Activated T-helper 2 cell treated with anti-CD3 and anti-CD28 coated beads, Interferon-gamma antibody, Interleukin-2, Interleukin-4, amounts not matched to agents 10 μg/mL and 5 μg/mL and 100 μg/mL, durations not matched to agents 14 hours and 24 hours and 36 hours (primary cell): ENCODE data around the gene KCNJ16. TPM values are rescaled to one million over a fixed set of nuclear protein-coding genes. Genes with fewer than 3 reads are reported as not detected.

Source experiments
- DNase-seq: peaks from one replicate; pipeline ENCODE4 v3.0.0; 2021; ENCODE audit warnings: low spot score
- H3K27ac Mint-ChIP-seq: one replicate; pipeline ENCODE4 v1.8.0; 2021; ENCODE audit warnings: mixed read lengths
- H3K27me3 Mint-ChIP-seq: one replicate; pipeline ENCODE4 v1.8.0; 2021; ENCODE audit warnings: low read depth, mixed read lengths
- H3K36me3 Mint-ChIP-seq: one replicate; pipeline ENCODE4 v1.8.0; 2021; ENCODE audit warnings: low read depth, mixed read lengths
- H3K4me1 Mint-ChIP-seq: one replicate; pipeline ENCODE4 v1.8.0; 2021; ENCODE audit warnings: low read depth, mixed read lengths
- H3K4me3 Mint-ChIP-seq: one replicate; pipeline ENCODE4 v1.8.0; 2021; ENCODE audit warnings: low read depth, mild to moderate bottlenecking, moderate library complexity, mixed read lengths
- H3K9me3 Mint-ChIP-seq: one replicate; pipeline ENCODE4 v1.8.0; 2021; ENCODE audit warnings: mixed read lengths
- intact Hi-C: fragments of 100-400 bp; cut with micrococcal nuclease; formaldehyde crosslinking; loops from one replicate; pipeline ENCODE4 v1.15.1; 2023
- total RNA-seq: library from RNA; stranded (reverse); gene quantifications from 2 replicates; pipeline ENCODE4 v1.2.3, GENCODE V29; 2022

KCNJ16 gene
- total RNA-seq, 1 donor from 2014 or later, result not detected

DNA sequence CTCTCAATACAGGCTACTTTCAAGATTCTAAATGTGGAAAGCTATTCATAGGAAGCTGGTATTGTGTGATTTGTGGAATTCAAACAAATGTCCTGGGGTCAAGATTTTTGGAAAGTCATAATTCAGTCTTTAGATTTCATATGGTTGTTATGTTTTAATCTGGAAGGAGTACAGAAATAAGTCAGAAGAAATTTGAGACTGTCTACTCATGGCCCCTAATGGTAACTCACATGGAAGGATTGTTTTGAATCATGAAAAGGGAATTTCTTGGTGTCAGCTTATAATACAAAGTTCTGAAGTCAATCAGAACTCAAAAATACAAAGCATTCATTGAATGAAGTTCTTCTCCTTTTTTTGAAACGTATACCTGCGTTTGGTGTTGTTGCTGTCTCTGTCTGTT, 97.4 kb downstream of the KCNJ16 start:
- Mint-ChIP-seq H3K27me3 (peaks cover 51% of the 10 kb centered on the region), H3K36me3 (no peaks in the 10 kb centered on the region), H3K9me3 (no peaks in the 10 kb centered on the region), H3K4me1 (peaks cover 11% of the 10 kb centered on the region), H3K27ac (no peak overlapping the region), H3K4me3 (no peak overlapping the region)
- intact Hi-C loops, result no loop called here
- no peak for DNase-seq

DNA sequence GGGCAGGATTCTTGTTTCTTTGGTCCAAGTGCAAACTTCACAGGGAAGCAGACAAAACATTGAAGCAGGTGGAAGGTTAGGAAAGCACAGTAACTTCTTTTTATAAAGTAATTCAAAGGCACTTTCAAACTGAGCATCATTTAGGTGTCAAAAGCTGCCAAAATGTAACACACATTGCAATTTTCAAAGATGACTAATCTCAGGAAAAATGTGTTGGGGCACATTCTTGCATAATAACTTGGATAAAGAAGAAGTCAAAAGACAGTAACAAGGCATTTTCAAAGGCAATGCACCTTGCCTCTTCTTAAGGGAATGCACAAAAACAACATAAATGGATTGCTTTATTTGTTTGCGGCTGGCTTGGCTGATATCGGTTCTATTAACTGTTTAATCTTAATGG, 97.9 kb downstream of the KCNJ16 start:
- Mint-ChIP-seq H3K9me3 (no peaks in the 10 kb centered on the region), H3K4me1 (peaks cover 11% of the 10 kb centered on the region), H3K27me3 (peaks cover 47% of the 10 kb centered on the region), H3K27ac (no peak overlapping the region), H3K36me3 (no peaks in the 10 kb centered on the region), H3K4me3 (no peak overlapping the region)
- no peak for DNase-seq
- intact Hi-C loops, result no loop called here

DNA sequence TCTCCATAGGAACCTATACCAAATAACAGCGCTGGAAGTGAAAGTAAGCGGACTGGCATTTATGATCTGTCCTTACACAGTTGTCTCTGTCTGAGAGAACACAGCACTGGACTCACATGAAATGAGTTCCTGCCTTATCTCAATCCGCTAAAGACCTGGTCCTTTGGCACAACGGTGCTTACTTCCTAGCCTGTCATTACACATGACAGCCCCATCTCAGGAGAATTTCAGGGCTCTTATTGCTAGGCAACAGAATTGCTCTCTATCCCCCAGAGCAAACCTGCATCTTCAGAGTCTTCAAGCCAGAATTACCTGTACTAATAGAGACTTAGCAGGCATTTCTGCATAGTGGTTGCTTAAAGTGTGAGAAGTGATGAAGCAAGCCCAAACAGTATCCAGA, 98.7 kb downstream of the KCNJ16 start:
- Mint-ChIP-seq H3K27ac (no peak overlapping the region), H3K27me3 (peaks cover 39% of the 10 kb centered on the region), H3K4me1 (peaks cover 6% of the 10 kb centered on the region), H3K36me3 (no peaks in the 10 kb centered on the region), H3K4me3 (no peak overlapping the region), H3K9me3 (no peaks in the 10 kb centered on the region)
- intact Hi-C loops, result no loop called here
- no peak for DNase-seq

DNA sequence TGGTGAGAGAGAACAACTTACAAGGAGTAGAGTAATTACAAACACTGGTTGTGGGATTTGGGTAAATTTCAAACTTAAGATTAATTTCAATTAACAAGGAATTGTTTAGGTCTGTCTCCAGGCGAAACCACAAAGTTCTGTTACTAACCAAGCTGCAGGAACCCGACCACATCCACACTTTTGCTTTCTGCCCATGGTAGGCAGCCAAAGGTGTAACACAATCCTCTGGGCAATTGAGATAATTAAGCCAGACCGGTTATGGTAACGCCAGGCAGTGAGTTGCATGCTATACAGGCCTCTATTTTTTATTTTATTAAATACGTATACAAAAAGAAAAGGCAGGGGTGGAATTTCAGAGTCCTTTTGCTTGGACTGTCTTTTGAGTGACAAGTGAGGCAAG, 106.4 kb downstream of the KCNJ16 start:
- no peak overlapping the region for H3K27ac Mint-ChIP-seq
- H3K27me3 Mint-ChIP-seq, result peaks cover 5% of the 10 kb centered on the region
- no peak overlapping the region for H3K4me3 Mint-ChIP-seq
- no peaks in the 10 kb centered on the region for H3K36me3 Mint-ChIP-seq
- intact Hi-C loops, result no loop called here
- no peaks in the 10 kb centered on the region for H3K9me3 Mint-ChIP-seq
- no peak for DNase-seq
- no peaks in the 10 kb centered on the region for H3K4me1 Mint-ChIP-seq

DNA sequence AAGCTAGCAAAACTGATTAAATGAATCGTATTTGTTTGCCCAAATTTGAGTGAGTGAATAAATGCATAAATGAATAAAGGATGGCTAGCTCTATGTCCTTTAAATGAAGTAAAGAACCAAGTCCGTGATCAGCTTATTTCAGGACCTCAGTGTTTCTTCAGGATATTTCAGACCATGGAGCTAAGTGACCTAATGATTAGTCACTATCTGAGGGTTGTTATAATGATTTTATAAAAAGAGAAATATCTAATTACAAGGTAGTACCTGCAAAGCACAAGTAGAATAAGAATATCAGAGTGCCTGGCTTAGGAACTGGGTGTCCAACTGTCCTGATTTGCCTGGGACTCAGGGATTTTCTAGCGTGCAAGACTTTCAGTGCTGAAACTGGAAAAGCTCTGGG, 106.8 kb downstream of the KCNJ16 start:
- Mint-ChIP-seq H3K27ac (no peak overlapping the region), H3K9me3 (no peaks in the 10 kb centered on the region), H3K4me1 (no peaks in the 10 kb centered on the region), H3K27me3 (peaks cover 5% of the 10 kb centered on the region), H3K36me3 (no peaks in the 10 kb centered on the region), H3K4me3 (no peak overlapping the region)
- DNase-seq, result no peak
- intact Hi-C loops, result no loop called here

DNA sequence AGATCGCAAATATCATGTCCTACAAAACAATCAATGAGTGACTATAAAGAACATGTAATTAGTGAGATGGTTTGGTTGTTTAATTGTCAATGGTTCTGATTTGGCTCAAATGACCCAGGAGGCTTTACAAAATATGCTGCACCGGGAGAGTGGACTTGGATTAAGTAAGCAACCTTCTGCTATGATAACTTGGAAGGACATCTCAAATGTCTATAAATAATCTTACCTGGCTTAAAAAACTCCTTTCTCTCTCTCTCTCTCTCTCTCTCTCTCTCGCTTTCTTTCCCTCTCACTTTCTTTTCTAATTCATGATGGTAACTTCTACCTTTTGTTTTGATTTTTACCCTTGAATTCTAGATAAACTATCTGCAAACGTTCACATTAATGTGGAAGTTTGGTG, 108.5 kb downstream of the KCNJ16 start:
- Mint-ChIP-seq H3K4me3 (no peak overlapping the region), H3K36me3 (no peaks in the 10 kb centered on the region), H3K9me3 (no peaks in the 10 kb centered on the region), H3K27ac (no peak overlapping the region), H3K27me3 (peaks cover 3% of the 10 kb centered on the region), H3K4me1 (no peaks in the 10 kb centered on the region)
- no peak for DNase-seq
- intact Hi-C loops, result no loop called here

DNA sequence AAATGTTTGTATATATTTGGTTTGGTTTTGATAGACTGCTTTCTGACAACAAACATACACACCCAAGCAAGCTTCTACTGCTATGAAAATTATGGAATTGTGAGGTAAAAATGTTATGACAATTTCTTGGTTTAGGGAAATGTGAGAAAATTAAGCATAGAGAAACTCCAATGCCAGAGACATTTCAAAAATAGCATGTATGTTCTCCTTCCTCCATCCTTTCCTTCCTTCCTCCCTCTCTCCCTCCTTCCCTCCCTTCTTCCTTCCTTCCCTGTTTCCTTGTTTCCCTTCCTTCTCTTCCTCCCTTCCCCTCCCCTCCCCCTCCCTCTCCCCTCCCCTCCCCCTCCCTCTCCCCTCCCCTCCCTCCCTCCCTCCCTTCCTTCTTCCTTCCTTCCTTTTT, 109.2 kb downstream of the KCNJ16 start:
- Mint-ChIP-seq H3K4me1 (no peaks in the 10 kb centered on the region), H3K4me3 (no peak overlapping the region), H3K36me3 (no peaks in the 10 kb centered on the region), H3K27me3 (peaks cover 3% of the 10 kb centered on the region), H3K9me3 (no peaks in the 10 kb centered on the region), H3K27ac (no peak overlapping the region)
- intact Hi-C loops, result no loop called here
- no peak for DNase-seq

DNA sequence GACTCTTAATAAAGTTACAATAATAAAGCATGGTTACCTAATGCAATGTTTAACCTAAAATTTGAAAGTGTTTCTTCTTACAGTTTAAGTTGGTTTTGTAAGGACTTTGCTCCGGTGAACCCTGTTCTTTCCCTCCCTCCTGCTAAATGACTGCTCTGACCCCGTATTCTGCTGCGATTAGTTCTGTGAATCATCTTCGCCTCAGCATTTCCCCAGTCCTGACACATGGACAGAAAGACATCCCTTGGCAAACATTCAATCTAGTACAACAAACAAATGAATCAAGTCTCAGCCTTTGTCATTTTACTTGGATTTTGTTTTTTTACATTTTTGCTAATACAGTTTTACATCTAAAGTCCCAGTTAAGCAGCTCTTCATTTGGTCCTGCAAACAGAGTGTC, 109.7 kb downstream of the KCNJ16 start:
- no peaks in the 10 kb centered on the region for H3K4me1 Mint-ChIP-seq
- no peak overlapping the region for H3K4me3 Mint-ChIP-seq
- H3K36me3 Mint-ChIP-seq, result no peaks in the 10 kb centered on the region
- intact Hi-C loops, result no loop called here
- H3K27me3 Mint-ChIP-seq, result peaks cover 3% of the 10 kb centered on the region
- H3K9me3 Mint-ChIP-seq, result no peaks in the 10 kb centered on the region
- H3K27ac Mint-ChIP-seq, result no peak overlapping the region
- DNase-seq, result no peak

Other genes starting within 250 kb of the KCNJ16 start
- gene KCNJ2, start 94.3 kb downstream of the KCNJ16 start, total RNA-seq, result 0.11 TPM in 1 of 2 replicates, not detected in the other